ENCODE measurements around the gene PDE11A. TPM values are rescaled to one million over a fixed set of nuclear protein-coding genes. Genes with fewer than 3 reads are reported as not detected.

The PDE11A gene
- total and polyA plus RNA-seq, 4 donors = 1.0 to 5.9 (median 1.7) TPM

- H3K4me3 ChIP-seq (ENCODE audit: low read depth in 1 of 3, low read length in 3 of 3) = no peak overlapping the region
- no peak overlapping the region for H3K9ac ChIP-seq (ENCODE audit: low read depth in 1 of 2, low read length in 2 of 2)
- no peak overlapping the region for H3K27ac ChIP-seq (ENCODE audit: low read depth in 1 of 2, low read length in 2 of 2)
- no peaks in the 10 kb centered on the region for H3K9me3 ChIP-seq (ENCODE audit: control insufficient read depth in 4 of 4, low read length in 3 of 4)
- WGBS = 85% methylated on average over 3 of the region's 3 CpGs
- H3K27me3 ChIP-seq (ENCODE audit: control insufficient read depth in 4 of 4, insufficient read depth in 4 of 4, low read length in 3 of 4) = no peaks in the 10 kb centered on the region
- H3K4me1 ChIP-seq (ENCODE audit: control insufficient read depth in 4 of 4, insufficient read depth in 4 of 4, low read length in 3 of 4) = no peaks in the 10 kb centered on the region
- H3K36me3 ChIP-seq (ENCODE audit: control insufficient read depth in 4 of 4, insufficient read depth in 3 of 4, low read depth in 1 of 4, low read length in 3 of 4) = no peaks in the 10 kb centered on the region
- TF ChIP-seq JUND (IDR thresholded peaks at IDR 0.05) = no peak
- no peak for TF ChIP-seq FOXA2 (IDR thresholded peaks at IDR 0.05)
- TF ChIP-seq, protein P1, sequence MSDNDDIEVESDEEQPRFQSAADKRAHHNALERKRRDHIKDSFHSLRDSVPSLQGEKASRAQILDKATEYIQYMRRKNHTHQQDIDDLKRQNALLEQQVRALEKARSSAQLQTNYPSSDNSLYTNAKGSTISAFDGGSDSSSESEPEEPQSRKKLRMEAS (IDR thresholded peaks at IDR 0.05) = no peak
- TF ChIP-seq HNF4A (conservative IDR thresholded peaks at IDR 0.05) = no peak
- no peak for TF ChIP-seq YY1 (IDR thresholded peaks at IDR 0.05)
- no peak for TF ChIP-seq RXRA (IDR thresholded peaks at IDR 0.05)
- TF ChIP-seq ZBTB33 (IDR thresholded peaks at IDR 0.05) = no peak
- TF ChIP-seq EGR1 (IDR thresholded peaks at IDR 0.05; ENCODE audit: low read depth in 2 of 2) = no peak
- no peak for TF ChIP-seq RAD21 (IDR thresholded peaks at IDR 0.05)
- no peak for TF ChIP-seq HNF4G (IDR thresholded peaks at IDR 0.05)
- no peak for TF ChIP-seq SP1 (IDR thresholded peaks at IDR 0.05)
- TF ChIP-seq, protein P2, sequence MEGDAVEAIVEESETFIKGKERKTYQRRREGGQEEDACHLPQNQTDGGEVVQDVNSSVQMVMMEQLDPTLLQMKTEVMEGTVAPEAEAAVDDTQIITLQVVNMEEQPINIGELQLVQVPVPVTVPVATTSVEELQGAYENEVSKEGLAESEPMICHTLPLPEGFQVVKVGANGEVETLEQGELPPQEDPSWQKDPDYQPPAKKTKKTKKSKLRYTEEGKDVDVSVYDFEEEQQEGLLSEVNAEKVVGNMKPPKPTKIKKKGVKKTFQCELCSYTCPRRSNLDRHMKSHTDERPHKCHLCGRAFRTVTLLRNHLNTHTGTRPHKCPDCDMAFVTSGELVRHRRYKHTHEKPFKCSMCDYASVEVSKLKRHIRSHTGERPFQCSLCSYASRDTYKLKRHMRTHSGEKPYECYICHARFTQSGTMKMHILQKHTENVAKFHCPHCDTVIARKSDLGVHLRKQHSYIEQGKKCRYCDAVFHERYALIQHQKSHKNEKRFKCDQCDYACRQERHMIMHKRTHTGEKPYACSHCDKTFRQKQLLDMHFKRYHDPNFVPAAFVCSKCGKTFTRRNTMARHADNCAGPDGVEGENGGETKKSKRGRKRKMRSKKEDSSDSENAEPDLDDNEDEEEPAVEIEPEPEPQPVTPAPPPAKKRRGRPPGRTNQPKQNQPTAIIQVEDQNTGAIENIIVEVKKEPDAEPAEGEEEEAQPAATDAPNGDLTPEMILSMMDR (IDR thresholded peaks at IDR 0.05; ENCODE audit: low read depth, low read length, missing input control) = no peak
- TF ChIP-seq TAF1 (conservative IDR thresholded peaks at IDR 0.05) = no peak
- no peak for TF ChIP-seq GABPA (IDR thresholded peaks at IDR 0.05 in 1 of 2, conservative IDR thresholded peaks at IDR 0.05 in 1 of 2)
- TF ChIP-seq, protein P3, sequence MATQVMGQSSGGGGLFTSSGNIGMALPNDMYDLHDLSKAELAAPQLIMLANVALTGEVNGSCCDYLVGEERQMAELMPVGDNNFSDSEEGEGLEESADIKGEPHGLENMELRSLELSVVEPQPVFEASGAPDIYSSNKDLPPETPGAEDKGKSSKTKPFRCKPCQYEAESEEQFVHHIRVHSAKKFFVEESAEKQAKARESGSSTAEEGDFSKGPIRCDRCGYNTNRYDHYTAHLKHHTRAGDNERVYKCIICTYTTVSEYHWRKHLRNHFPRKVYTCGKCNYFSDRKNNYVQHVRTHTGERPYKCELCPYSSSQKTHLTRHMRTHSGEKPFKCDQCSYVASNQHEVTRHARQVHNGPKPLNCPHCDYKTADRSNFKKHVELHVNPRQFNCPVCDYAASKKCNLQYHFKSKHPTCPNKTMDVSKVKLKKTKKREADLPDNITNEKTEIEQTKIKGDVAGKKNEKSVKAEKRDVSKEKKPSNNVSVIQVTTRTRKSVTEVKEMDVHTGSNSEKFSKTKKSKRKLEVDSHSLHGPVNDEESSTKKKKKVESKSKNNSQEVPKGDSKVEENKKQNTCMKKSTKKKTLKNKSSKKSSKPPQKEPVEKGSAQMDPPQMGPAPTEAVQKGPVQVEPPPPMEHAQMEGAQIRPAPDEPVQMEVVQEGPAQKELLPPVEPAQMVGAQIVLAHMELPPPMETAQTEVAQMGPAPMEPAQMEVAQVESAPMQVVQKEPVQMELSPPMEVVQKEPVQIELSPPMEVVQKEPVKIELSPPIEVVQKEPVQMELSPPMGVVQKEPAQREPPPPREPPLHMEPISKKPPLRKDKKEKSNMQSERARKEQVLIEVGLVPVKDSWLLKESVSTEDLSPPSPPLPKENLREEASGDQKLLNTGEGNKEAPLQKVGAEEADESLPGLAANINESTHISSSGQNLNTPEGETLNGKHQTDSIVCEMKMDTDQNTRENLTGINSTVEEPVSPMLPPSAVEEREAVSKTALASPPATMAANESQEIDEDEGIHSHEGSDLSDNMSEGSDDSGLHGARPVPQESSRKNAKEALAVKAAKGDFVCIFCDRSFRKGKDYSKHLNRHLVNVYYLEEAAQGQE (IDR thresholded peaks at IDR 0.05) = no peak
- no peak for DNase-seq (ENCODE audit: low spot score)
These were observed 494.1 kb downstream of the PDE11A start for GRCh38 chr2:177578454-177578853.

DNA sequence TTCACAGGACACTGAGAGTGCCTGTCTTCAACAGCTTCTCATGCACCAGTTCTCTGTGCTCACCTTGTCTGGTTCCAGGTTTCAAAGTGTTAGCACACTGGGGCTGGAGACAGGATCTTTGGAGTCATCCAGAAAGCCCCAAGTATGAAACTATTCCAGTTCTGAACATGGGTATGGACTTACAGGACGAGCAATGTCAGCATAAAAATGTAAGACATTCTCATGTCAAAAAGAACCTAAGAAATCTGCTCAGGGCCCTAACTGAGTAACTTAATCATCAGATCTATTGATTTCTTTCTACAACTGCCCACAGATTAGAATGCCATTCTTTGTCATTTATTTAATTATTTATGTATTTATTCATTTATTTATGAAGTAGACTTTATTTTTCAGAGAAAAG lies 495.5 kb downstream of the PDE11A start:
- no peaks in the 10 kb centered on the region for H3K4me1 ChIP-seq (ENCODE audit: control insufficient read depth in 4 of 4, insufficient read depth in 4 of 4, low read length in 3 of 4)
- H3K27me3 ChIP-seq (ENCODE audit: control insufficient read depth in 4 of 4, insufficient read depth in 4 of 4, low read length in 3 of 4) = no peaks in the 10 kb centered on the region
- H3K27ac ChIP-seq (ENCODE audit: low read depth in 1 of 2, low read length in 2 of 2) = no peak overlapping the region
- H3K4me3 ChIP-seq (ENCODE audit: low read depth in 1 of 3, low read length in 3 of 3) = no peak overlapping the region
- no peaks in the 10 kb centered on the region for H3K36me3 ChIP-seq (ENCODE audit: control insufficient read depth in 4 of 4, insufficient read depth in 3 of 4, low read depth in 1 of 4, low read length in 3 of 4)
- DNase-seq (ENCODE audit: low spot score) = no peak
- no peak overlapping the region for H3K9ac ChIP-seq (ENCODE audit: low read depth in 1 of 2, low read length in 2 of 2)
- H3K9me3 ChIP-seq (ENCODE audit: control insufficient read depth in 4 of 4, low read length in 3 of 4) = no peaks in the 10 kb centered on the region
- 88% methylated on average over 1 of the region's 1 CpG for WGBS
- TF ChIP-seq HNF4G (IDR thresholded peaks at IDR 0.05) (no peak), GABPA (IDR thresholded peaks at IDR 0.05 in 1 of 2, conservative IDR thresholded peaks at IDR 0.05 in 1 of 2) (no peak), NR2F2 (IDR thresholded peaks at IDR 0.05) (no peak), YY1 (IDR thresholded peaks at IDR 0.05) (no peak), FOXA2 (IDR thresholded peaks at IDR 0.05) (no peak), FOXA1 (IDR thresholded peaks at IDR 0.05) (no peak), HNF4A (conservative IDR thresholded peaks at IDR 0.05) (no peak), RAD21 (IDR thresholded peaks at IDR 0.05) (no peak), RXRA (IDR thresholded peaks at IDR 0.05) (no peak), SP1 (IDR thresholded peaks at IDR 0.05) (no peak), ZBTB33 (IDR thresholded peaks at IDR 0.05) (no peak), EGR1 (IDR thresholded peaks at IDR 0.05; ENCODE audit: low read depth in 2 of 2) (no peak)
- TF ChIP-seq, protein P1 (IDR thresholded peaks at IDR 0.05) = no peak
- TF ChIP-seq, protein P3 (IDR thresholded peaks at IDR 0.05) = no peak
